A549 treated with AZD9567 at 1 μM for 4 hours (cell line): Measurements from ENCODE around the gene ERVFRD-1. TPM values are rescaled to one million over a fixed set of nuclear protein-coding genes. Genes with fewer than 3 reads are reported as not detected.

Source experiments
- total RNA-seq: library from RNA; stranded (reverse); fragments of 200-300 nt; extraction: Qiagen RNA extraction; gene quantifications from 5 replicates; pipeline ENCODE4 v1.2.3, GENCODE V29; 2022; ENCODE audit not compliant: insufficient read depth

The ERVFRD-1 gene
- total RNA-seq = not detected in 5 replicates

GRCh38 chr6:11110921-11111768, at the start of gene ERVFRD-1:
TSS of gene ERVFRD-1 (minus strand) at chr6:11111725. CDS start at chr6:11105310, 6,415 bp downstream.

GRCh38 chr6:11093626-11094410, 17.7 kb downstream of the ERVFRD-1 start, which contains the start of gene SMIM13:
TSS of gene SMIM13 (plus strand) at chr6:11093834. CDS start at chr6:11094314, 480 bp downstream.

Other genes starting within 250 kb of the ERVFRD-1 start
- gene GCM2, start 229.7 kb downstream of the ERVFRD-1 start, total RNA-seq = not detected in 5 replicates
- 1.1 to 3.6 TPM (median 2.2 TPM) in 5 replicates for gene SYCP2L, start 224.7 kb downstream of the ERVFRD-1 start, total RNA-seq
- 5.1 to 6.6 TPM (median 6.5 TPM) in 5 replicates for gene ELOVL2, start 67.4 kb downstream of the ERVFRD-1 start, total RNA-seq
- gene SMIM13, start 17.9 kb downstream of the ERVFRD-1 start, total RNA-seq = 14.3 to 17.2 TPM (median 16.2 TPM) in 5 replicates
- 33.9 to 49.8 TPM (median 46.8 TPM) in 5 replicates for gene NEDD9, start 120.9 kb upstream of the ERVFRD-1 start, total RNA-seq